Measurements from ENCODE around the gene FHOD3. TPM values are rescaled to one million over a fixed set of nuclear protein-coding genes. Genes with fewer than 3 reads are reported as not detected.
"Not testable (repeated sequence)": the region's sequence is repeated elsewhere in the genome, so short reads cannot be mapped to it uniquely, and the experiment has no call there.

Gene FHOD3
- total and polyA plus RNA-seq, 2 donors (not counting 1 experiment from before 2014, with no cell fraction given): not detected

DNA sequence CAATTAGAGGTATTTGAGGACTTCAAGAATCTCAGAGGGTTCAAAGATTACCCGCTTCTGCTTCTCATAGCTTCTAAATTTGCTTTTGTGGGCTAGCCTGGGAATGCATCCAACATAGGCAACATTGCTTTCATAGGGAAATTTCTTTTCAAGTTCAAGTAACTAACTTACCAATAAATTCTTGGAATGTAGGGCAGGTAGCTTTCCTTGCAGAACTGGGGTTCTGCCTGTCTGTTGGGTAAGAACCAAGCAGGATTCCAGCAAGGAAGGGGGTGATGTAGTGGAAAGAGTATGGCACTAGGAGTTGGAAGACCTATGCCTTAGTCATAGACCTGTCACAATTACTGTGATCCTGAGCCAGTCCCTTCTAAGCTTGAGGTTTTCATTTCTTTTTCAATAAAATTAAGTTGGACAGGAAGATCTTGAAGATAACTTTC, 164.1 kb downstream of the FHOD3 start:
- H3K27me3 Mint-ChIP-seq: peaks cover 5% of the 10 kb centered on the region
- no peaks in the 10 kb centered on the region for H3K4me1 Mint-ChIP-seq
- ChIA-PET CTCF (no interaction called here), POLR2A (no interaction called here)
- Histone ChIP-seq H3K4me1 (ENCODE audit: control insufficient read depth in 2 of 2, insufficient read depth in 2 of 2, low read length in 2 of 2) (no peaks in the 10 kb centered on the region), H3K27me3 (replicated peaks in 1 of 4; ENCODE audit: control extremely low read depth in 1 of 4, control insufficient read depth in 3 of 4, insufficient read depth in 4 of 4, low read length in 3 of 4) (no peaks in the 10 kb centered on the region), H3K9ac (ENCODE audit: low read length) (no peak overlapping the region), H2AFZ (ENCODE audit: insufficient read depth, low read depth, low read length, poor library complexity, severe bottlenecking) (no peak overlapping the region), H3K36me3 (replicated peaks in 1 of 2; ENCODE audit: control extremely low read depth in 1 of 2, control insufficient read depth in 1 of 2, extremely low read depth in 1 of 2, insufficient read depth in 2 of 2, low read length in 1 of 2) (no peaks in the 10 kb centered on the region), H3K4me3 (ENCODE audit: control extremely low read depth in 1 of 5, extremely low read depth in 1 of 5, insufficient read depth in 1 of 5, low read depth in 2 of 5, low read length in 4 of 5) (no peak overlapping the region), H3K9me3 (ENCODE audit: control extremely low read depth in 1 of 3, control insufficient read depth in 2 of 3, insufficient read depth in 1 of 3, low read length in 2 of 3) (no peaks in the 10 kb centered on the region), H4K20me1 (ENCODE audit: control insufficient read depth, insufficient read depth, low read length, poor library complexity, severe bottlenecking) (no peaks in the 10 kb centered on the region), H3K27ac (ENCODE audit: low read length in 2 of 2) (no peak overlapping the region), H3K79me2 (ENCODE audit: control insufficient read depth, insufficient read depth, low read length) (no peaks in the 10 kb centered on the region), H3K4me2 (replicated peaks; ENCODE audit: low read depth, low read length, poor library complexity, severe bottlenecking) (no peak overlapping the region)
- intact Hi-C loops (cut with micrococcal nuclease): no loop called here
- DNase-seq (no peak), ATAC-seq (ENCODE audit: low read depth) (no peak)
- no peak overlapping the region for H3K27ac Mint-ChIP-seq
- no peaks in the 10 kb centered on the region for H3K9me3 Mint-ChIP-seq (ENCODE audit: insufficient read depth)
- no CpG with 5 or more reads among the region's 1 CpG for WGBS (ENCODE audit: insufficient coverage)
- H3K4me3 Mint-ChIP-seq: no peak overlapping the region
- TF ChIP-seq CTCF (IDR thresholded peaks at IDR 0.05): no peak
- no peak for TF ChIP-seq EZH2 (IDR thresholded peaks at IDR 0.05; ENCODE audit: borderline replicate concordance, insufficient read depth, low read depth, low read length, poor library complexity, severe bottlenecking)

DNA sequence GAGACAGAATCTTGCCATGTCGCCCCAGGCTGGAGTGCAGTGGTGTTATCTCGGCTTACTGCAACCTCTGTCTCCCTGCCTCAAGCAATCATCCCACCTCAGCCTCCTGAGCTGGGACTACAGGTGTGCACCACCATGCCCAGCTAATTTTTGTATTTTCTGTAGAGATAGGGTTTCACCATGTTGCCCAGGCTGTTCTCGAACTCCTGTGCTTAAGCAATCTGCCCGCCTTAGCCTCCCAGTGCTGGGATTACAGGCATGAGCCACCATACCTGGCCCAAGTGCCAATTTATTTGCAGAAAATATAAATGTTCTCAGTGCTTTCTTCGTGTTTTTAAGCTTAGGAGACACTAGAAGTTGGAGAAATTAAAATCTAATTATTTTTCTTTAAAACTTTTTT, 166.0 kb downstream of the FHOD3 start:
- intact Hi-C loops (cut with micrococcal nuclease); H3K27me3 Mint-ChIP-seq; H3K79me2 ChIP-seq (ENCODE audit: control insufficient read depth, insufficient read depth, low read length); H3K27ac Mint-ChIP-seq; H3K4me2 ChIP-seq (replicated peaks; ENCODE audit: low read depth, low read length, poor library complexity, severe bottlenecking); CTCF ChIA-PET; H3K4me1 ChIP-seq (ENCODE audit: control insufficient read depth in 2 of 2, insufficient read depth in 2 of 2, low read length in 2 of 2); H3K9me3 ChIP-seq (ENCODE audit: control extremely low read depth in 1 of 3, control insufficient read depth in 2 of 3, insufficient read depth in 1 of 3, low read length in 2 of 3); POLR2A ChIA-PET; ATAC-seq (ENCODE audit: low read depth); DNase-seq; H3K36me3 ChIP-seq (replicated peaks in 1 of 2; ENCODE audit: control extremely low read depth in 1 of 2, control insufficient read depth in 1 of 2, extremely low read depth in 1 of 2, insufficient read depth in 2 of 2, low read length in 1 of 2); H3K4me1 Mint-ChIP-seq; H3K9me3 Mint-ChIP-seq (ENCODE audit: insufficient read depth); H3K9ac ChIP-seq (ENCODE audit: low read length); H3K4me3 Mint-ChIP-seq; H4K20me1 ChIP-seq (ENCODE audit: control insufficient read depth, insufficient read depth, low read length, poor library complexity, severe bottlenecking); H2AFZ ChIP-seq (ENCODE audit: insufficient read depth, low read depth, low read length, poor library complexity, severe bottlenecking); H3K27me3 ChIP-seq (replicated peaks in 1 of 4; ENCODE audit: control extremely low read depth in 1 of 4, control insufficient read depth in 3 of 4, insufficient read depth in 4 of 4, low read length in 3 of 4); H3K4me3 ChIP-seq (ENCODE audit: control extremely low read depth in 1 of 5, extremely low read depth in 1 of 5, insufficient read depth in 1 of 5, low read depth in 2 of 5, low read length in 4 of 5); H3K27ac ChIP-seq (ENCODE audit: low read length in 2 of 2): not testable (repeated sequence)
- 100% methylated on average over 1 of the region's 5 CpGs for WGBS (ENCODE audit: insufficient coverage)

Data from B cell (primary cell).